HG03439 (cell line): ENCODE results near the gene ACTG1.
"Not testable (repeated sequence)": the region's sequence is repeated elsewhere in the genome, so short reads cannot be mapped to it uniquely, and the experiment has no call there.

Experiments
- ATAC-seq: cut with Tn5 transposase; IDR thresholded peaks from one replicate; pipeline ENCODE4 v1.9.1; 2021; ENCODE audit warnings: mild to moderate bottlenecking, moderate library complexity; ENCODE audit not compliant: unreplicated experiment

Gene ACTG1

GRCh38 chr17:81533339-81534141 lies 20.9 kb upstream of the ACTG1 start:
- ATAC-seq: no peak

- no peak for ATAC-seq
Measured at GRCh38 chr17:81532490-81533287, 20.1 kb upstream of the ACTG1 start.

- not testable (repeated sequence) for ATAC-seq
Measured at GRCh38 chr17:81531998-81532404, 19.4 kb upstream of the ACTG1 start.

- ATAC-seq: not testable (repeated sequence)
Measured at GRCh38 chr17:81531013-81531412, 18.4 kb upstream of the ACTG1 start.

- ATAC-seq: no peak
Measured at GRCh38 chr17:81529437-81529803, 16.8 kb upstream of the ACTG1 start.

GRCh38 chr17:81528651-81529436 lies 16.2 kb upstream of the ACTG1 start:
- ATAC-seq: no peak

- no peak for ATAC-seq
Measured at GRCh38 chr17:81528384-81528650, 15.7 kb upstream of the ACTG1 start.

- ATAC-seq: no peak
Measured at GRCh38 chr17:81527591-81528383, 15.2 kb upstream of the ACTG1 start, which contains the start of gene FSCN2. FSCN2 (plus strand) TSS chr17:81528377; CDS start chr17:81528532, 155 bp downstream.

- no peak for ATAC-seq
Measured at GRCh38 chr17:81526662-81527571, 14.3 kb upstream of the ACTG1 start.

GRCh38 chr17:81524865-81525159 lies 12.2 kb upstream of the ACTG1 start:
- no peak for ATAC-seq

- ATAC-seq: no peak
Measured at GRCh38 chr17:81524039-81524864, 11.7 kb upstream of the ACTG1 start.

GRCh38 chr17:81523402-81524038 lies 10.9 kb upstream of the ACTG1 start:
- no peak for ATAC-seq

- no peak for ATAC-seq
Measured at GRCh38 chr17:81522491-81523401, 10.1 kb upstream of the ACTG1 start.

GRCh38 chr17:81520021-81520901 lies 7.7 kb upstream of the ACTG1 start:
- ATAC-seq: no peak

- no peak for ATAC-seq
Measured at GRCh38 chr17:81519284-81520020, 6.9 kb upstream of the ACTG1 start.

GRCh38 chr17:81518785-81519283 lies 6.2 kb upstream of the ACTG1 start:
- no peak for ATAC-seq
